ENCODE measurements around the gene PLCH2. TPM values are rescaled to one million over a fixed set of nuclear protein-coding genes. Genes with fewer than 3 reads are reported as not detected.

Gene PLCH2
- total and polyA plus RNA-seq, 7 donors: 0.04 to 0.60 (median 0.09) TPM; not detected in 1

DNA sequence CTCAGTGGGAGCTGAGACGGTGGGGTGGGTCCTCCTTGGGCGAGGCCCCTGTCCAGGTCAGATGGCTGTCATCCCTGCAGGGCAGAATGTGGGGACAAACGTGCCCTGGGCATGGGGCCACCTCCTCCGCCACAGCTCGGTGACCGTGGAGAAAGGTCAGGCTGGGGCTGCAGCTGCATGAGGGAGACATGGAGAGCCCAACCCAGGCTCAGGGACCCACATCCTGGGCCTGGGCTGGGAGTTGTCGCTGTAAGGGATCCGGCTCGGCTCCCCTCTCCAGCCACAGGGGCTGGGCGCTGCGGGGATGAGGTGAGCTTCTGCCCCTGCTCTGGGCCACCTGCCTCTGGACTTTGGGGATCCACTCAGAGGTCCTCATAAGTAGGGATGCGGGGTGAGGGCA is 518 bp upstream of the PLCH2 start:
- no peaks in the 10 kb centered on the region for H3K9me3 ChIP-seq
- H3K4me1 ChIP-seq: peaks cover 6% of the 10 kb centered on the region
- no peak for ATAC-seq
- no peak for DNase-seq
- no peaks in the 10 kb centered on the region for H3K36me3 ChIP-seq (ENCODE audit: insufficient read depth in 1 of 2, low read depth in 1 of 2)
- H3K27ac ChIP-seq: no peak overlapping the region
- peaks cover 0 to 8% (median 0%) of the 10 kb centered on the region in 3 donors for H3K27me3 ChIP-seq (ENCODE audit: insufficient read depth in 3 of 3, low read length in 2 of 3)
- intact Hi-C loops (cut with DNase I): no loop called here
- WGBS, 3 donors: 47 to 49% (median 48%) methylated on average over 9 to 12 of the region's 12 CpGs
- no peak overlapping the region for H3K4me3 ChIP-seq
- TF ChIP-seq, protein P1, sequence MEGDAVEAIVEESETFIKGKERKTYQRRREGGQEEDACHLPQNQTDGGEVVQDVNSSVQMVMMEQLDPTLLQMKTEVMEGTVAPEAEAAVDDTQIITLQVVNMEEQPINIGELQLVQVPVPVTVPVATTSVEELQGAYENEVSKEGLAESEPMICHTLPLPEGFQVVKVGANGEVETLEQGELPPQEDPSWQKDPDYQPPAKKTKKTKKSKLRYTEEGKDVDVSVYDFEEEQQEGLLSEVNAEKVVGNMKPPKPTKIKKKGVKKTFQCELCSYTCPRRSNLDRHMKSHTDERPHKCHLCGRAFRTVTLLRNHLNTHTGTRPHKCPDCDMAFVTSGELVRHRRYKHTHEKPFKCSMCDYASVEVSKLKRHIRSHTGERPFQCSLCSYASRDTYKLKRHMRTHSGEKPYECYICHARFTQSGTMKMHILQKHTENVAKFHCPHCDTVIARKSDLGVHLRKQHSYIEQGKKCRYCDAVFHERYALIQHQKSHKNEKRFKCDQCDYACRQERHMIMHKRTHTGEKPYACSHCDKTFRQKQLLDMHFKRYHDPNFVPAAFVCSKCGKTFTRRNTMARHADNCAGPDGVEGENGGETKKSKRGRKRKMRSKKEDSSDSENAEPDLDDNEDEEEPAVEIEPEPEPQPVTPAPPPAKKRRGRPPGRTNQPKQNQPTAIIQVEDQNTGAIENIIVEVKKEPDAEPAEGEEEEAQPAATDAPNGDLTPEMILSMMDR (IDR thresholded peaks at IDR 0.05): no peak

DNA sequence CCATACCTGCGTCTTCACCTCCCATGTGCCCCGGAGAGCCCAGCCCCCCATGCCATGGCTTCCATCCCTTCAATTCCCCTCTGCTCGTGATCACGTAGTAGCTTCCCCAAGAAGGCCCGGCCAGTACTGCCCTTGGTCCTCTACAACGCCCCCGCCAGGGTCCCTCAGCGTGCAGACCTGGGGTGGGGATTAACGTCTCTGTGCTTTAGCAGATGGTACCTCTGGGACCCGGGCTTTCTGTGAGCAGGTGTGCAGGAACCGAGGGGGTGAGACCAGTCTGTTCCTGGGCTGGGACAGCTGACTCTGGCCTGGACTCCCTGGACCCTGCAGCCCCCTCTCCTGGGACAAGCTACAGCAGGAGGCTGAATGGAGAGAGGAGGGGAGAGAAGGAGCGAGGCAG is 1.2 kb downstream of the PLCH2 start:
- H3K27me3 ChIP-seq (ENCODE audit: insufficient read depth in 3 of 3, low read length in 2 of 3): no peaks in the 10 kb centered on the region
- WGBS, 3 donors: 73 to 75% (median 75%) methylated on average over 12 of the region's 12 CpGs
- ATAC-seq (no peak), DNase-seq (no peak)
- peaks cover 6% of the 10 kb centered on the region for H3K4me1 ChIP-seq
- no peak overlapping the region for H3K4me3 ChIP-seq
- H3K36me3 ChIP-seq (ENCODE audit: insufficient read depth in 1 of 2, low read depth in 1 of 2): no peaks in the 10 kb centered on the region
- H3K9me3 ChIP-seq: no peaks in the 10 kb centered on the region
- intact Hi-C loops (cut with DNase I): no loop called here
- no peak overlapping the region for H3K27ac ChIP-seq
- TF ChIP-seq, protein P1 (IDR thresholded peaks at IDR 0.05): no peak

DNA sequence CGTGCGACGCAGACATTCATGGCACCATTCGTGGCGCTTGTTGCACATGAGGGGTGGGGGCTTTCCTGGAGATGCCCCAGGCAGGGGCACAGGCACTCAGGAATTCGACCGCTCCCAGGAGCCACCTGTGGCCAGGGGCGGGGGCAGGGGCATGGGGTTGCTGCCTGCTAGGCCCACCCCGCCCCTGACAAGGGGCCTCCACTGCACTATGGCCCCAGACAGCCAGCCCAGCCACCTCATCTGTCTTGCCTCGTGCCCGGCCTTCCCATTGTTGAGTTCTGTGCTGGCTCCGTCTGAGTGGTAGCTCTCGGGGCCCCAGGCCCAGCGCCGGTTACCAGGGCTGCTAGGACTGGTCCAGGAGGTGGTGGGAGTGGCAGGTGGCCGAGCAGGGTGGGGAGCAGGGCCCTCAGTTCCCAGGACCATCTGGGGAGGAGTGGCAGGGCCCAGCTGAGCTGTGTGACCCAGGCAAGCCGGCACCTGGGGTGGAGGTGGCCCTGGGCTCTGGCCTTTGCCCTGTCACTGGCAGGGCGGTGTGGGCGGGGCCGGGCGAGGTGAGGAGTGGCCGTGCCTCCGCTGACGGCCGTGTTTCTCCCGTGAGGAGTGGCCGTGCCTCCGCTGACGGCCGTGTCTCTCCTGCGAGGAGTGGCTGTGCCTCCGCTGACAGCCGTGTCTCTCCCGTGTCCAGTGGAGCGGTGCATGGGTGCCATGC is 1.9 kb downstream of the PLCH2 start:
- Histone ChIP-seq H3K4me3 (no peak overlapping the region), H3K4me1 (peaks cover 6% of the 10 kb centered on the region), H3K27ac (no peak overlapping the region), H3K36me3 (ENCODE audit: insufficient read depth in 1 of 2, low read depth in 1 of 2) (no peaks in the 10 kb centered on the region), H3K9me3 (no peaks in the 10 kb centered on the region), H3K27me3 (ENCODE audit: insufficient read depth in 3 of 3, low read length in 2 of 3) (no peaks in the 10 kb centered on the region)
- DNase-seq (no peak), ATAC-seq (no peak)
- intact Hi-C loops (cut with DNase I): no loop called here
- TF ChIP-seq, protein P1 (IDR thresholded peaks at IDR 0.05): no peak
- WGBS, 3 donors: 71 to 82% (median 78%) methylated on average over 26 to 35 of the region's 35 CpGs

DNA sequence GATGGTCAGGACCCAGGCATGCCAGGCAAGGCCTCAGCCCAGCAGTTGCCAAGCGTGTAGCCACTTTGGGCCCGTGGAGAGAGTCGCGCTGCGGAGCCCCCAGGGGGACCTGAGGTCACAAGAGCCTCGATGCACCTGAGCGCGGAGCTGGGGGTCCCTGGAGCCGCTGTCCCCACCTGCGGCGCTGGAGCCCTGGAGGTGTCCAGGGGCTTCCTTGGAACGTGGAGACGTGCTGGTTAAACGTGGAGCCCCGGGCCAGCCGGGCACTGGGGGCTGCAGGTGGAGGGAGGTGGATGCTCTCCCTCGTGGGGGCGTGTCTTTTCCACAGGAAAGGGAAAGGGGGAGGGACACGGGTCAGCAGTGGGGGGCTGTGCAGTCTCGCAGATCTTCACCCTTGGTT is 3.1 kb downstream of the PLCH2 start:
- DNase-seq: no peak
- WGBS, 3 donors: 78 to 82% (median 82%) methylated on average over 18 to 20 of the region's 20 CpGs
- Histone ChIP-seq H3K4me3 (no peak overlapping the region), H3K27ac (no peak overlapping the region), H3K9me3 (no peaks in the 10 kb centered on the region), H3K27me3 (ENCODE audit: insufficient read depth in 3 of 3, low read length in 2 of 3) (no peaks in the 10 kb centered on the region), H3K36me3 (ENCODE audit: insufficient read depth in 1 of 2, low read depth in 1 of 2) (no peaks in the 10 kb centered on the region), H3K4me1 (peaks cover 6% of the 10 kb centered on the region)
- TF ChIP-seq, protein P1 (IDR thresholded peaks at IDR 0.05): no peak
- intact Hi-C loops (cut with DNase I): no loop called here
- no peak for ATAC-seq

DNA sequence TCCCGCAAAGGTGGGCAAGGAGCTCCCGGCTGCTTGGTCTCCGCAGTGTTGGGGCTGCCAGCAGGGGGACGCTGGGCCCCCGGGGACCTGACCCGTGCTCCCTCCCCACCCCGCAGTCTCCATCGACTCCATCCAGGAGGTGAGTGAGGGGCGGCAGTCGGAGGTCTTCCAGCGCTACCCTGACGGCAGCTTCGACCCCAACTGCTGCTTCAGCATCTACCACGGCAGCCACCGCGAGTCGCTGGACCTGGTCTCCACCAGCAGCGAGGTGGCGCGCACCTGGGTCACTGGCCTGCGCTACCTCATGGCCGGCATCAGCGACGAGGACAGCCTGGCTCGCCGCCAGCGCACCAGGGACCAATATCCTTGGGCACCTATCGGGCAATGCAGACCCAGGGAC is 3.5 kb downstream of the PLCH2 start:
- Histone ChIP-seq H3K27me3 (ENCODE audit: insufficient read depth in 3 of 3, low read length in 2 of 3) (no peaks in the 10 kb centered on the region), H3K36me3 (ENCODE audit: insufficient read depth in 1 of 2, low read depth in 1 of 2) (no peaks in the 10 kb centered on the region), H3K27ac (no peak overlapping the region), H3K4me3 (no peak overlapping the region), H3K9me3 (no peaks in the 10 kb centered on the region), H3K4me1 (peaks cover 6% of the 10 kb centered on the region)
- 85 to 90% (median 87%) methylated on average over 24 to 28 of the region's 28 CpGs for WGBS, 3 donors
- ATAC-seq (no peak), DNase-seq (no peak)
- TF ChIP-seq, protein P1 (IDR thresholded peaks at IDR 0.05): no peak
- intact Hi-C loops (cut with DNase I): no loop called here

All from psoas muscle (tissue), 8 donors.